CD14-positive monocyte (primary cell): ENCODE data around the gene PCDH15. TPM values are rescaled to one million over a fixed set of nuclear protein-coding genes. Genes with fewer than 3 reads are reported as not detected.

ENCODE experiments used
- DNase-seq, 3 donors: peaks; one replicate each; pipeline ENCODE4 v3.0.0-alpha.2; 2011 to 2022
- H2AFZ ChIP-seq: 2 replicates; pipeline ENCODE4 v1.6.0; 2012; ENCODE audit warnings: mild to moderate bottlenecking, low read depth, low read length, inconsistent platforms; ENCODE audit not compliant: insufficient read depth, poor library complexity, severe bottlenecking
- H3K27ac ChIP-seq, 2 donors: 1 replicate in 1 of 2; 2 replicates in 1 of 2; pipeline ENCODE4 v1.5.1; 2012 to 2013; ENCODE audit warnings: low read length in 2 of 2, control low read depth in 1 of 2, inconsistent platforms in 1 of 2, low read depth in 1 of 2, mild to moderate bottlenecking in 1 of 2
- H3K27me3 ChIP-seq, 2 donors: one replicate each; pipeline versions ENCODE4 v1.6.0 to v1.6.1; 2011 to 2013; ENCODE audit warnings: low read length in 2 of 2; ENCODE audit not compliant: control insufficient read depth in 2 of 2, insufficient read depth in 2 of 2
- H3K36me3 ChIP-seq, 2 donors: replicated peaks in 1 of 2; 1 replicate in 1 of 2; 2 replicates in 1 of 2; pipeline versions ENCODE4 v1.5.1 to v1.6.1; 2012 to 2013; ENCODE audit warnings: low read length in 2 of 2, control low read depth in 1 of 2, inconsistent platforms in 1 of 2, mild to moderate bottlenecking in 1 of 2; ENCODE audit not compliant: insufficient read depth in 2 of 2, control insufficient read depth in 1 of 2
- H3K4me1 ChIP-seq, 2 donors: 1 replicate in 1 of 2; 2 replicates in 1 of 2; pipeline versions ENCODE4 v1.5.1 to v1.6.1; 2012 to 2013; ENCODE audit warnings: low read length in 2 of 2, control low read depth in 1 of 2, inconsistent platforms in 1 of 2, mild to moderate bottlenecking in 1 of 2, moderate library complexity in 1 of 2; ENCODE audit not compliant: insufficient read depth in 2 of 2, control insufficient read depth in 1 of 2
- H3K4me2 ChIP-seq: replicated peaks from 2 replicates; pipeline ENCODE3; 2012; ENCODE audit warnings: low read length, moderate library complexity, mild to moderate bottlenecking; ENCODE audit not compliant: poor library complexity, severe bottlenecking; ENCODE audit errors: extremely low read depth
- H3K4me3 ChIP-seq, 3 experiments: fragments of 200-600 bp in 1 of 3; sonication (generic) in 1 of 3; replicated peaks in 1 of 3; 1 replicate in 2 of 3; 2 replicates in 1 of 3; pipeline ENCODE4 v1.5.1; 2011 to 2013; ENCODE audit warnings: low read length in 3 of 3, mild to moderate bottlenecking in 3 of 3, control low read depth in 2 of 3, low read depth in 2 of 3, inconsistent platforms in 1 of 3, moderate library complexity in 1 of 3
- H3K79me2 ChIP-seq: 2 replicates; pipeline ENCODE4 v1.6.0; 2012; ENCODE audit warnings: mild to moderate bottlenecking, control low read depth, inconsistent platforms, low read length, moderate library complexity; ENCODE audit not compliant: insufficient read depth
- H3K9ac ChIP-seq: 2 replicates; pipeline ENCODE4 v1.6.0; 2017; ENCODE audit warnings: low read length, mild to moderate bottlenecking; ENCODE audit not compliant: insufficient read depth, poor library complexity, severe bottlenecking
- H3K9me3 ChIP-seq, 2 donors: replicated peaks in 1 of 2; 1 replicate in 1 of 2; 2 replicates in 1 of 2; pipeline versions ENCODE4 v1.5.1 to v1.6.1; 2012 to 2013; ENCODE audit warnings: low read length in 2 of 2, control low read depth in 1 of 2; ENCODE audit not compliant: control insufficient read depth in 1 of 2, insufficient read depth in 1 of 2
- H4K20me1 ChIP-seq: 2 replicates; pipeline ENCODE4 v1.6.0; 2012; ENCODE audit warnings: mild to moderate bottlenecking, low read length, control low read depth, moderate library complexity; ENCODE audit not compliant: insufficient read depth
- H3K27ac Mint-ChIP-seq, 7 donors: one replicate each; pipeline ENCODE4 v1.8.0; 2020; ENCODE audit warnings: mild to moderate bottlenecking in 7 of 7, mixed read lengths in 7 of 7, moderate library complexity in 6 of 7, inconsistent platforms in 2 of 7
- H3K27me3 Mint-ChIP-seq, 3 donors: one replicate each; pipeline ENCODE4 v1.8.0; 2021 to 2022; ENCODE audit warnings: low read depth in 3 of 3, mild to moderate bottlenecking in 3 of 3, mixed read lengths in 3 of 3, moderate library complexity in 3 of 3, inconsistent platforms in 1 of 3
- H3K36me3 Mint-ChIP-seq, 2 donors: one replicate each; pipeline ENCODE4 v1.8.0; 2020; ENCODE audit warnings: mixed read lengths in 2 of 2, inconsistent platforms in 1 of 2, mild to moderate bottlenecking in 1 of 2
- H3K4me1 Mint-ChIP-seq: one replicate; pipeline ENCODE4 v1.8.0; 2020; ENCODE audit warnings: mild to moderate bottlenecking, mixed read lengths
- H3K4me3 Mint-ChIP-seq, 2 donors: one replicate each; pipeline ENCODE4 v1.8.0; 2020; ENCODE audit warnings: mild to moderate bottlenecking in 2 of 2, mixed read lengths in 2 of 2, moderate library complexity in 1 of 2
- H3K9me3 Mint-ChIP-seq, 7 donors: one replicate each; pipeline ENCODE4 v1.8.0; 2020 to 2022; ENCODE audit warnings: mixed read lengths in 7 of 7, mild to moderate bottlenecking in 6 of 7, moderate library complexity in 6 of 7, inconsistent platforms in 2 of 7
- CTCF ChIP-seq: fragments of 200-600 bp; IDR thresholded peaks from one replicate; pipeline ENCODE4 v1.8.0; 2022; ENCODE audit warnings: antibody characterized with exemption, mild to moderate bottlenecking
- WGBS: methylation state at CpG from one replicate; pipeline ENCODE4 v1.1.5; 2013; ENCODE audit warnings: missing lambda C conversion rate; ENCODE audit not compliant: insufficient coverage; 5-methylcytosine and 5-hydroxymethylcytosine counted together
- intact Hi-C, 2 donors: fragments of 100-400 bp; cut with micrococcal nuclease; formaldehyde crosslinking; loops; one replicate each; pipeline versions ENCODE4 v1.15.0 to v1.15.1; 2023
- polyA plus RNA-seq, 3 donors: library from polyadenylated mRNA; depleted of rRNA in 1 of 3; unstranded in 2 of 3; stranded (reverse) in 1 of 3; fragments of 300-500 nt in 2 of 3; fragments of >200 nt in 1 of 3; fragmentation: Illumina TruSeq in 2 of 3; gene quantifications; 1 replicate in 2 of 3; 2 replicates in 1 of 3; pipeline ENCODE4 v1.2.3, GENCODE V29; 2012 to 2021

PCDH15 gene
- polyA plus RNA-seq, 3 donors = not detected

GRCh38 chr10:54681136-54681535, 119.9 kb downstream of the PCDH15 start:
- H3K36me3 Mint-ChIP-seq = no peaks in the 10 kb centered on the region
- Histone ChIP-seq H3K9ac (no peak overlapping the region), H3K9me3 (peaks cover 0 to 3% of the 10 kb centered on the region in 2 donors), H3K4me3 (no peak overlapping the region), H3K4me1 (no peaks in the 10 kb centered on the region), H3K27ac (no peak overlapping the region), H3K4me2 (no peak overlapping the region), H3K36me3 (no peaks in the 10 kb centered on the region), H4K20me1 (no peaks in the 10 kb centered on the region), H2AFZ (no peak overlapping the region), H3K79me2 (no peaks in the 10 kb centered on the region), H3K27me3 (no peaks in the 10 kb centered on the region)
- intact Hi-C loops = no loop called here
- H3K9me3 Mint-ChIP-seq = peaks cover 0 to 3% (median 0%) of the 10 kb centered on the region in 7 donors
- H3K4me3 Mint-ChIP-seq = no peak overlapping the region
- no peak for DNase-seq
- no peaks in the 10 kb centered on the region for H3K4me1 Mint-ChIP-seq
- no peaks in the 10 kb centered on the region for H3K27me3 Mint-ChIP-seq
- H3K27ac Mint-ChIP-seq = no peak overlapping the region
- TF ChIP-seq CTCF = no peak
- 100% methylated on average over 1 of the region's 2 CpGs for WGBS

- Histone ChIP-seq H3K36me3 (no peaks in the 10 kb centered on the region), H4K20me1 (no peaks in the 10 kb centered on the region), H3K27me3 (no peaks in the 10 kb centered on the region), H3K4me3 (no peak overlapping the region), H3K27ac (no peak overlapping the region), H3K9ac (no peak overlapping the region), H3K4me1 (no peaks in the 10 kb centered on the region), H3K9me3 (no peaks in the 10 kb centered on the region), H2AFZ (no peak overlapping the region), H3K4me2 (no peak overlapping the region), H3K79me2 (no peaks in the 10 kb centered on the region)
- no peak for TF ChIP-seq CTCF
- H3K36me3 Mint-ChIP-seq = no peaks in the 10 kb centered on the region
- no peak overlapping the region for H3K4me3 Mint-ChIP-seq
- DNase-seq = no peak
- no peaks in the 10 kb centered on the region for H3K27me3 Mint-ChIP-seq
- H3K4me1 Mint-ChIP-seq = no peaks in the 10 kb centered on the region
- no peak overlapping the region for H3K27ac Mint-ChIP-seq
- WGBS = no CpG with 5 or more reads among the region's 1 CpG
- H3K9me3 Mint-ChIP-seq = no peaks in the 10 kb centered on the region
- intact Hi-C loops = no loop called here
Observed at GRCh38 chr10:54667136-54667535, 133.9 kb downstream of the PCDH15 start.
